ENCODE data around the gene ARFGEF3. TPM values are rescaled to one million over a fixed set of nuclear protein-coding genes. Genes with fewer than 3 reads are reported as not detected.
"Not testable (repeated sequence)": the region's sequence is repeated elsewhere in the genome, so short reads cannot be mapped to it uniquely, and the experiment has no call there.

Gene ARFGEF3, protein sequence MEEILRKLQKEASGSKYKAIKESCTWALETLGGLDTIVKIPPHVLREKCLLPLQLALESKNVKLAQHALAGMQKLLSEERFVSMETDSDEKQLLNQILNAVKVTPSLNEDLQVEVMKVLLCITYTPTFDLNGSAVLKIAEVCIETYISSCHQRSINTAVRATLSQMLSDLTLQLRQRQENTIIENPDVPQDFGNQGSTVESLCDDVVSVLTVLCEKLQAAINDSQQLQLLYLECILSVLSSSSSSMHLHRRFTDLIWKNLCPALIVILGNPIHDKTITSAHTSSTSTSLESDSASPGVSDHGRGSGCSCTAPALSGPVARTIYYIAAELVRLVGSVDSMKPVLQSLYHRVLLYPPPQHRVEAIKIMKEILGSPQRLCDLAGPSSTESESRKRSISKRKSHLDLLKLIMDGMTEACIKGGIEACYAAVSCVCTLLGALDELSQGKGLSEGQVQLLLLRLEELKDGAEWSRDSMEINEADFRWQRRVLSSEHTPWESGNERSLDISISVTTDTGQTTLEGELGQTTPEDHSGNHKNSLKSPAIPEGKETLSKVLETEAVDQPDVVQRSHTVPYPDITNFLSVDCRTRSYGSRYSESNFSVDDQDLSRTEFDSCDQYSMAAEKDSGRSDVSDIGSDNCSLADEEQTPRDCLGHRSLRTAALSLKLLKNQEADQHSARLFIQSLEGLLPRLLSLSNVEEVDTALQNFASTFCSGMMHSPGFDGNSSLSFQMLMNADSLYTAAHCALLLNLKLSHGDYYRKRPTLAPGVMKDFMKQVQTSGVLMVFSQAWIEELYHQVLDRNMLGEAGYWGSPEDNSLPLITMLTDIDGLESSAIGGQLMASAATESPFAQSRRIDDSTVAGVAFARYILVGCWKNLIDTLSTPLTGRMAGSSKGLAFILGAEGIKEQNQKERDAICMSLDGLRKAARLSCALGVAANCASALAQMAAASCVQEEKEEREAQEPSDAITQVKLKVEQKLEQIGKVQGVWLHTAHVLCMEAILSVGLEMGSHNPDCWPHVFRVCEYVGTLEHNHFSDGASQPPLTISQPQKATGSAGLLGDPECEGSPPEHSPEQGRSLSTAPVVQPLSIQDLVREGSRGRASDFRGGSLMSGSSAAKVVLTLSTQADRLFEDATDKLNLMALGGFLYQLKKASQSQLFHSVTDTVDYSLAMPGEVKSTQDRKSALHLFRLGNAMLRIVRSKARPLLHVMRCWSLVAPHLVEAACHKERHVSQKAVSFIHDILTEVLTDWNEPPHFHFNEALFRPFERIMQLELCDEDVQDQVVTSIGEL (N-terminal part only)
- total RNA-seq, result not detected

DNA sequence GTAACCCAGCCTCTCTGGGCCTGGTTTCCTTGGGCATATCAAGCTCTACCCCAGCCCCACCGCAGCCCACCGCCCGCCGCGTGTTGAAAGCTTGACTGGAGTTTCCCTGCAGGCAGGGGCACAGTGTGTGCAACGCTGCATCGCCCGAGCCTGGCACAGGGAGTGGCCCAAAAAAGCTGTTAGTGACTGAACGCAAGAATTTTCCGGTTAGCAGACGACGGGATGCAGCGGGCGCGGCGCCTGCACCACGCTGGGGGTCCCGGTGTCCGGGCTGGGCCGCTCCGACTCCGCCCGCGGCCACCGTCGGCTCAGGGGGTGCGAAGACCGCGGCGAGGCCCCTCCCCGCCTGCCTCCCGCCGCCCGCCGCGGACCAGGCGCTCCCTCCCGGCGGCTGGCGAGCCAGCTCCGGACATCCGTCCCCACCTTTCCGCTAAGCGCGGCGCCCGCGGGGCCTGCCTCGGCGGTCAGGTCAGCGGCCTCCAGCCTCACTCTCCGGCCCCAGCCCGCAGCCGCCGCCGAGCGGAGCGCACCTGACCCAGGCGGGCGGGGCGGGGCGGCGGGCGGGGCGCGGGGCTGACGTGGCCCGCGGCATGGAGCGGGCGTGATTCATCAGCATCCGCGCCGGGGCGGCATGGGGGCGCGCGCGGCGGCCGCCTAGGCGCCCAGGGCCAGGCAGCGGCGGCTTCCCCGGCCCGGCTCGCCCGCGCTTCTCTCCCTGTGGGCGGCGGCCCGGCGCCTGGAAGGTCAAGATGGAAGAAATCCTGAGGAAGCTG is at the start of gene ARFGEF3:
TSS of gene ARFGEF3 (plus strand) at position 602 of the 773 bp plus-strand sequence. CDS start at position 750, 148 bp downstream.
- peak; percentile 23 for DNase-seq

- DNase-seq, result no peak
Observed at GRCh38 chr6:138113588-138114210, 48.0 kb upstream of the ARFGEF3 start.

GRCh38 chr6:138115201-138115600 is 46.5 kb upstream of the ARFGEF3 start:
- DNase-seq, result no peak

- DNase-seq, result peak; percentile 16
Observed at GRCh38 chr6:138115877-138116660, 45.7 kb upstream of the ARFGEF3 start.

- DNase-seq, result no peak
Observed at GRCh38 chr6:138116661-138116999, 45.1 kb upstream of the ARFGEF3 start.

DNA sequence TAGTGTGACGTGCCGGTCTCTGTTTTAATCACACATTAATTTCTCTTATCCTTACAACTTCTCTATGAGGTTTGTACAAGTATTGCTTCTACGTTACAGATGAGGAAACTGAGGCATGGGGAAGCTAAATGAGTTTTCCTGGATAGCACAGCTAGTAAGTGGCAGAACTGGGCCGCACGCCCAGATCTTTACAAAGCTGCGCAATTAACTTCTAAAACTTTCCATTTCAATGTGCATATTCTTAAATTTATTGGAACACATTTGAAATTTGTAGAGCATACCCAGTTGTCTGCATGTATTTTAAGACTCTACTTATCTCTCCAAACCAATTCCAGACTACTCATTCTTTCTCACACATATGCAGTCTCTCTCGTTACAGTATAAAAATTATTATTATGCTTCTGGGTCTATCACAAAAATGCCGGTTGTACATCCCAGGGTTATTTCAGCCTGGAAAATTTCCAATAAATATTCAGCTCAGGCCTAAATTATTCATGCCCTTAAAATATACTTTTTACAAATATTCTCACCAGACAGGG is 44.3 kb upstream of the ARFGEF3 start:
- no peak for DNase-seq

DNA sequence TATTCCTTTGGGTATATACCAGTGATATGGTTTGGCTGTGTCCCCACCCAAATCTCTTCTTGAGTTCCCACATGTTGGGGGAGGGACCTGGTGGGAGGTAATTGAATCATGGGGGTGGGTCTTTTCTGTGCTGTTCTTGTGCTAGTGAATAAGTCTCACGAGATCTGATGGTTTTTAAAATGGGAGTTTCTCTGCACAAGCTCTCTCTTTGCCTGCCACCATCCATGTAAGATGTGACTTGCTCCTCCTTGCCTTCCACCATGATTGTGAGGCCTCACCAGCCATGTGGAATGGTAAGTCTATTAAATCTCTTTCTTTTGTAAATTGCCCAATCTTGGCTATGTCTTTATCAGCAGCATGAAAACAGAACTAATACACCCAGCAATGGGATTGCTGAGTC is 42.5 kb upstream of the ARFGEF3 start:
- not testable (repeated sequence) for DNase-seq

GRCh38 chr6:138119976-138120375 is 41.8 kb upstream of the ARFGEF3 start:
- DNase-seq, result no peak

GRCh38 chr6:138124096-138124495 is 37.6 kb upstream of the ARFGEF3 start:
- DNase-seq, result no peak

- DNase-seq, result no peak
Observed at GRCh38 chr6:138128096-138128495, 33.6 kb upstream of the ARFGEF3 start.

GRCh38 chr6:138129190-138129589 is 32.5 kb upstream of the ARFGEF3 start:
- no peak for DNase-seq

DNA sequence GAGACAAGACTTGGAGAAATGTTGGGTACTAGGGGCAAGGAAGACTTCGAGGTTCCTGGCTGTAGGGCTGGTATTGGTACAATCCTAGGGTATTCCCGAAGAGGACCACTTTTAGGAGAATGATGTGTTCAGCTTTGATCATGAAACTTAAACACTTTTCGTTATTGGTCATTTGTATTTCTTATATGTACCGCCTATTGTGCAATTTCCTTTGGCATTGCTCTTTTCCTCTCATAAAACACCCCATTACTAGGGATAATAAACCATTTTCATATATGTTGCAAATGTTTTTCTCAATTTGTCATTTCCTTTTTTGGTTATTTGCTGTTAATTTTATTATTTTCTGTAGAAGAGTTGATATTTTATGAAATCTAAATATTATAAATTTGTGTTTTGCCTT is 18.9 kb upstream of the ARFGEF3 start:
- no peak for DNase-seq

DNA sequence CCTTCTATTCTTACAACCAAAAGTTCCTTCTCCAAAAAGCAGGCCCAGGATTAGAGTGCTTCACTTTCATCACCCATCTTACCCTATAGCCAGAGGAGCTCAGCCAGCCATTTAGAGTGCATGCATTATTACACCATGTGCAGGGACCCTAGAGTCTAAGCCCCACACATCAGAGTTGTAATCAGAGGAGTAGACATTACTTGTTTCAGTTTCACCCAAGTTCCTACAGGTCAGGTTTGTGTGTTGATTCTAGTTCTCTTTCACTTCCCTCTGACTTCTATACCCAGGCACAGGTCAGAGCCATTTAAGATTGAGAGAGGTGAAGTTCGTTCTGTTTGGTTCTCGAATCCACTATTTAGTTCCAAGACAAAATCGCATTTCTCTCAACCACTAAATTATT is 16.3 kb upstream of the ARFGEF3 start:
- no peak for DNase-seq

DNA sequence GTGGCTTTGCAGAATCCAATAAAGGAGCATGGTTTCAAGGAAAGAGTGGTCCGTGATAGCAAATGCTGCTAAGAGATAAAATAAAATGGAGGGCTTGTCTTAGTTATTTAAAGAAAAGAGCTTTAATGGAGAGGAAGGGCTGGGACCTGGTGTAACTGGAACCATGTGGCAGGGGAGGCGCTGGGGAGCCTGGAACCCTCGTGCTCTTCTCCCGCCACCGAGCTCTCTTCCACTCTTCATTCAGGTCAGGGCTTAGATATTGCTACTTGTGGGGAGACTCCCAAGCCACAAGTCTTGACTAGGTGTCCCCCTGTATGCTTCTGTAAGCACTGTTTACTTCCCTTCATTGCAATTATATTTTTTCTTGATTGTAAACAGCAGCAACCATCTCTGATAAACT is 15.2 kb upstream of the ARFGEF3 start:
- DNase-seq, result no peak

DNA sequence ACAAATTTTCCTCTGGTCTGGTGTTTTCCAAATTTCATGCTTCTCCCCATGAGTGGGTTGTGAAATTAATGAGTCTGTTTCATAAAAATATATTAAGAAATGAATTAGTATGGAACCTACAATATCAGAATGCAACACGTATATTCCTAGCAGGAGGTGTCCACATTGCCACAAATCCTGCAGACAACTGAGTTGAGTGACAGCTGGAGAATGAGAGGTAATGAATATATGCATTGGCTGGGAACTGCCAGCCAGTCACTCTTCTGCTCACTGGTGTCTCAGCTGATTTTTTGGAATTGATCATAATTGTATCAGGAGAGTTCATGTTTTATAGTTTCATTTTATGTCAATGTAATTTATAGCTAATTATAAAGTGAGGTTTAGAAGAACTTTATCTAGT is 6.3 kb upstream of the ARFGEF3 start:
- DNase-seq, result no peak

DNA sequence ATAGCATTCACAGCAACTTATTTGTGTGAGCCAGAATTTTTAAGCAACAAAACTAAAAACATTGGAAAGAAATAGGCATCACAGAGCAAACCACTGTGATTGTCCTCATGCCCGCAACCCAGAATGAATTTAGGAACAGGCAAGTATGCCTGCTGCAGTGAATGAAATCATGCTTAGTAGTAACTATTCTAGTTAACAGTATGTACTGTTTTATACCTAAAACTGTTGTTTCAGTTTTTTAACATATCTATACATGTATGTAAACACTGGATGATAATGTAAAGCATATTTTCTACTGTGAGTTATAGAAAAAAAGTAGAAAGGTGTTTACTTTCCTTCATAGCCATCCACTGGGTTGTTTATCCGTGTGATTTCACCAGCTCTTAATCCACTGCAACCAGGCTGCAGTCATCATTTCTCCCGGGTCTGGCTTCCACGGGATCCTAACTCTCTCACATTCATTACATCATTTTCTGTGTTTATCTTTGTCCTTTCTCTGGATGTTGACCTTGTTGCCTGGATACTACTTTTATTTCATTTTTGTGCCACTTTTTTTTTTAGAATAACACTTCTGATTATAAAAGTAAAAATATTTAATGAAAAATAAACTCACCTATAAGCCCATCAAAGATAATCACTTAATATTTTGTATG is 3.6 kb upstream of the ARFGEF3 start:
- DNase-seq, result no peak

GRCh38 chr6:138159246-138159645 is 2.5 kb upstream of the ARFGEF3 start:
- DNase-seq, result no peak

DNA sequence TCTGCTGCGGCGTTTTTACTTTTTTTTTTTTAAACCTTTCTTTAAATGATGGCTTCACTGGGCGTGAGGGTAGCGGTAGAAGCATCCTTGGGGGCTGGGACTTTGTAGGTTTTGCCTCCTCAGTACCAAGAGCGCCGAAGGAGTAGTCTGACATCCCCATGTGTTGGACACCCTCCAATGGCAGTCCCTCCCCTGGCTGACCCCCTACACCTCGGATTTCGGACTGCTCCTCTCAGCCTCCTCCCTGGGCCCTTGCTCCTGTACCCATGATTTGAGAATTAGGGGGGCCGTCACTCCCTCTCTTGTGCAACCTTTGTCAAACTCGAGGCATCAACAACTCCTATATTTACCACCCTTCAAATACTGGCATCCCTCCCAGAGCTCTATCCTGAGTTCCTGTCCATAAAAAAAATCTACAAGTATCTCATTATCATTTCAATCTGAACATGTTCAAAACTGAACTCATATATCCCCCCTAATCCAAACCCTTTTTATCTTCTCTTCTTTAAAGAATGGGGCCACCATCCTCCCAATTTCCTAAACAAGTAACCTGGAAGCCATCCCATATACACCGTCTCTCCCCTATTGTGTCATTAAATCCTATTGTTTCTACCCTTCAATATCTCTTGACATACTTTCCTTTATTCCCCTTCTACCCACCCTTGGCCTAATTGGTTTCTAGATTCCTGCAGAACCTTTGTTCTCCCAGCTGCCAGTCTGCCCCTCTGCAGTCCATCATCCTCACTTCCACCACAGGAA is 1.2 kb upstream of the ARFGEF3 start:
- no peak for DNase-seq

- no peak for DNase-seq
Observed at GRCh38 chr6:138161088-138161337, 726 bp upstream of the ARFGEF3 start.
